SU-DHL-6 (cell line): ENCODE data around the gene KMT2E.

Experiments used
- H2AFZ ChIP-seq: fragments of 200-600 bp; sonication (generic); 2 replicates; pipeline ENCODE4 v1.6.1; 2014; ENCODE audit warnings: low read depth, mild to moderate bottlenecking, moderate library complexity, mixed read lengths, antibody characterized with exemption, low read length; ENCODE audit not compliant: severe bottlenecking
- H3F3A ChIP-seq: fragments of 200-600 bp; shearing (Covaris generic); 2 replicates; pipeline ENCODE4 v1.6.0; 2016; ENCODE audit warnings: antibody characterized with exemption, mild to moderate bottlenecking; ENCODE audit not compliant: insufficient read depth
- H3K27ac ChIP-seq: fragments of 200-600 bp; sonication (generic); 2 replicates; pipeline ENCODE4 v1.5.1; 2016; ENCODE audit warnings: low read depth, mild to moderate bottlenecking, low read length, moderate library complexity, mixed read lengths
- H3K27me3 ChIP-seq: fragments of 200-600 bp; sonication (generic), shearing (Covaris generic); 2 replicates; pipeline ENCODE4 v1.6.0; 2014; ENCODE audit warnings: mild to moderate bottlenecking, low read length
- H3K36me3 ChIP-seq: fragments of 200-600 bp; sonication (generic); 2 replicates; pipeline ENCODE4 v1.6.1; 2014; ENCODE audit warnings: mild to moderate bottlenecking, low read length, mixed read lengths
- H3K4me2 ChIP-seq: fragments of 300-600, 200-600 bp; shearing (Covaris generic), sonication (generic); 2 replicates; pipeline ENCODE4 v1.6.0; 2014; ENCODE audit warnings: low read length, low read depth, mild to moderate bottlenecking; ENCODE audit not compliant: poor library complexity, severe bottlenecking
- H3K4me3 ChIP-seq: fragments of 200-600 bp; sonication (generic); 2 replicates; pipeline ENCODE4 v1.5.1; 2014; ENCODE audit warnings: antibody characterized with exemption, low read length, mild to moderate bottlenecking, mixed read lengths; ENCODE audit not compliant: insufficient read depth, poor library complexity, severe bottlenecking
- H3K79me2 ChIP-seq: fragments of 200-600 bp; sonication (generic); 2 replicates; pipeline ENCODE4 v1.6.1; 2014; ENCODE audit warnings: mild to moderate bottlenecking, low read length, moderate library complexity; ENCODE audit not compliant: insufficient read depth
- H3K9ac ChIP-seq: fragments of 200-600 bp; sonication (generic); 2 replicates; pipeline ENCODE4 v1.7.0; 2014; ENCODE audit warnings: mild to moderate bottlenecking, low read length
- H3K9me2 ChIP-seq: fragments of 200-600 bp; sonication (generic); replicated peaks from 2 replicates; pipeline ENCODE4 v1.6.1; 2014; ENCODE audit warnings: low read length; ENCODE audit not compliant: insufficient read depth
- H3K9me3 ChIP-seq: fragments of 200-600 bp; sonication (generic); 2 replicates; pipeline ENCODE4 v1.6.1; 2014; ENCODE audit warnings: low read length, mixed read lengths; ENCODE audit not compliant: insufficient read depth
- H4K20me1 ChIP-seq: fragments of 200-600 bp; sonication (generic); 2 replicates; pipeline ENCODE4 v1.6.1; 2014; ENCODE audit warnings: low read depth, mild to moderate bottlenecking, antibody characterized with exemption, low read length, moderate library complexity, mixed read lengths
- CTCF ChIP-seq: fragments of 200-600 bp; sonication (generic); IDR thresholded peaks from one replicate; pipeline ENCODE4 v1.5.1; 2017; ENCODE audit warnings: antibody characterized with exemption, mild to moderate bottlenecking, low read length, moderate library complexity; ENCODE audit not compliant: insufficient read depth, poor library complexity, severe bottlenecking
- EZH2phosphoT487 ChIP-seq: fragments of 200-600 bp; sonication (generic), shearing (Covaris generic); conservative IDR thresholded peaks from 2 replicates; pipeline ENCODE4 v1.6.1; 2018; ENCODE audit warnings: mild to moderate bottlenecking, antibody characterized with exemption, low read length, moderate library complexity, mixed read lengths

The KMT2E gene

DNA sequence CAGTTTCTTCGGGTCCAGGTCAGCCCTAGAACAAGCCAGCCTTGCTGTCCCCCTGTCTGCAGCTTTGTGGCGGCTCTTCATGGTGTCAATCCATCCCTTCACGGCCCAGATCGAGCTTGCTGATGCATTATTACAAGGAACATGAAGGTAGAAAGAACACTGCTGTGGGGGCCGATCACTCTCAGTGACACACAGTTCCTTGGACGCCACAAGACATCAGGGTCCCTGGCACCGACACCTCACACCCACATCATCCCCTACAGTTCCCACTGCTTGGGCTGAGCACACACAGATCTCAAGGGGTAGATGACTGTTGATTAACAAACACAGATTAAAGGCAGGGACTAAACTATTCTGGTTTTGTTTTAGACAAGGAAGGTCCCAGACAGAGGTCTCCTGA, 119.4 kb downstream of the KMT2E start:
- no peaks in the 10 kb centered on the region for H3K79me2 ChIP-seq
- no peak overlapping the region for H2AFZ ChIP-seq
- H3K9ac ChIP-seq = no peak overlapping the region
- no peaks in the 10 kb centered on the region for H4K20me1 ChIP-seq
- H3K36me3 ChIP-seq = no peaks in the 10 kb centered on the region
- H3F3A ChIP-seq = no peaks in the 10 kb centered on the region
- no peak overlapping the region for H3K4me3 ChIP-seq
- H3K9me3 ChIP-seq = no peaks in the 10 kb centered on the region
- no peak overlapping the region for H3K4me2 ChIP-seq
- no peaks in the 10 kb centered on the region for H3K9me2 ChIP-seq
- no peak overlapping the region for H3K27ac ChIP-seq
- H3K27me3 ChIP-seq = no peaks in the 10 kb centered on the region
- TF ChIP-seq EZH2phosphoT487 (no peak), CTCF (no peak)

- no peak overlapping the region for H3K9ac ChIP-seq
- TF ChIP-seq CTCF = no peak
- no peak for TF ChIP-seq EZH2phosphoT487
- peaks cover 3% of the 10 kb centered on the region; the same call in 1 of the 2 replicates for H3K36me3 ChIP-seq
- H2AFZ ChIP-seq = no peak overlapping the region
- no peak overlapping the region for H3K27ac ChIP-seq
- H3K79me2 ChIP-seq = no peaks in the 10 kb centered on the region
- no peak overlapping the region for H3K4me3 ChIP-seq
- H3F3A ChIP-seq = no peaks in the 10 kb centered on the region
- no peaks in the 10 kb centered on the region for H4K20me1 ChIP-seq
- no peaks in the 10 kb centered on the region for H3K9me3 ChIP-seq
- no peak overlapping the region for H3K4me2 ChIP-seq
- no peaks in the 10 kb centered on the region for H3K9me2 ChIP-seq
- no peaks in the 10 kb centered on the region for H3K27me3 ChIP-seq
Observed at GRCh38 chr7:105133986-105134655, 120.1 kb downstream of the KMT2E start.

- H3K4me3 ChIP-seq = no peak overlapping the region
- no peaks in the 10 kb centered on the region for H3K27me3 ChIP-seq
- H2AFZ ChIP-seq = no peak overlapping the region
- no peaks in the 10 kb centered on the region for H4K20me1 ChIP-seq
- H3K27ac ChIP-seq = no peak overlapping the region
- TF ChIP-seq EZH2phosphoT487 (no peak), CTCF (no peak)
- H3K9me3 ChIP-seq = no peaks in the 10 kb centered on the region
- H3F3A ChIP-seq = no peaks in the 10 kb centered on the region
- H3K9ac ChIP-seq = no peak overlapping the region
- peaks cover 3% of the 10 kb centered on the region; the same call in 1 of the 2 replicates for H3K36me3 ChIP-seq
- H3K79me2 ChIP-seq = no peaks in the 10 kb centered on the region
- no peaks in the 10 kb centered on the region for H3K9me2 ChIP-seq
- H3K4me2 ChIP-seq = no peak overlapping the region
Observed at GRCh38 chr7:105136221-105136620, 122.2 kb downstream of the KMT2E start.
